ENCODE measurements around the gene DLGAP1.
"Not testable (repeated sequence)": the region's sequence is repeated elsewhere in the genome, so short reads cannot be mapped to it uniquely, and the experiment has no call there.

DLGAP1 gene

GRCh38 chr18:4078246-4078645 lies 376.9 kb downstream of the DLGAP1 start:
- DNase-seq (ENCODE audit: low spot score), result no peak

- no peak for DNase-seq (ENCODE audit: low spot score)
Measured at GRCh38 chr18:4077721-4078120, 377.4 kb downstream of the DLGAP1 start.

GRCh38 chr18:4077204-4077603 lies 377.9 kb downstream of the DLGAP1 start:
- no peak for DNase-seq (ENCODE audit: low spot score)

GRCh38 chr18:4074647-4075046 lies 380.5 kb downstream of the DLGAP1 start:
- peak; percentile 27 for DNase-seq (ENCODE audit: low spot score)

- DNase-seq (ENCODE audit: low spot score), result no peak
Measured at GRCh38 chr18:4069183-4069582, 385.9 kb downstream of the DLGAP1 start.

GRCh38 chr18:4068552-4069158 lies 386.5 kb downstream of the DLGAP1 start:
- peak; percentile 41 for DNase-seq (ENCODE audit: low spot score)

GRCh38 chr18:4063545-4063944 lies 391.6 kb downstream of the DLGAP1 start:
- DNase-seq (ENCODE audit: low spot score), result no peak

GRCh38 chr18:4060427-4061281 lies 394.5 kb downstream of the DLGAP1 start:
- no peak for DNase-seq (ENCODE audit: low spot score)

- DNase-seq (ENCODE audit: low spot score), result peak; percentile 22
Measured at GRCh38 chr18:4058179-4058578, 396.9 kb downstream of the DLGAP1 start.

- no peak for DNase-seq (ENCODE audit: low spot score)
Measured at GRCh38 chr18:4040391-4041092, 414.6 kb downstream of the DLGAP1 start.

GRCh38 chr18:4035521-4035920 lies 419.6 kb downstream of the DLGAP1 start:
- no peak for DNase-seq (ENCODE audit: low spot score)

GRCh38 chr18:4034815-4035214 lies 420.3 kb downstream of the DLGAP1 start:
- DNase-seq (ENCODE audit: low spot score), result not testable (repeated sequence)

GRCh38 chr18:4026542-4026941 lies 428.6 kb downstream of the DLGAP1 start:
- DNase-seq (ENCODE audit: low spot score), result no peak

- DNase-seq (ENCODE audit: low spot score), result no peak
Measured at GRCh38 chr18:4024702-4025101, 430.4 kb downstream of the DLGAP1 start.

GRCh38 chr18:4022749-4023148 lies 432.4 kb downstream of the DLGAP1 start:
- DNase-seq (ENCODE audit: low spot score), result not testable (repeated sequence)

- no peak for DNase-seq (ENCODE audit: low spot score)
Measured at GRCh38 chr18:4020026-4020425, 435.1 kb downstream of the DLGAP1 start.

- no peak for DNase-seq (ENCODE audit: low spot score)
Measured at GRCh38 chr18:4017480-4017879, 437.6 kb downstream of the DLGAP1 start.

- DNase-seq (ENCODE audit: low spot score), result no peak
Measured at GRCh38 chr18:4016391-4017049, 438.6 kb downstream of the DLGAP1 start.

- DNase-seq (ENCODE audit: low spot score), result no peak
Measured at GRCh38 chr18:4007846-4008245, 447.3 kb downstream of the DLGAP1 start.

GRCh38 chr18:4004183-4004829 lies 450.8 kb downstream of the DLGAP1 start:
- DNase-seq (ENCODE audit: low spot score), result peak; percentile 68

GRCh38 chr18:3998698-3999333 lies 456.3 kb downstream of the DLGAP1 start:
- DNase-seq (ENCODE audit: low spot score), result no peak
